ENCODE data around the gene TGFBR3L. TPM values are rescaled to one million over a fixed set of nuclear protein-coding genes. Genes with fewer than 3 reads are reported as not detected.
"Not testable (repeated sequence)": the region's sequence is repeated elsewhere in the genome, so short reads cannot be mapped to it uniquely, and the experiment has no call there.

The TGFBR3L gene
- total RNA-seq, 1 donor from 2014 or later = 0.72 TPM

DNA sequence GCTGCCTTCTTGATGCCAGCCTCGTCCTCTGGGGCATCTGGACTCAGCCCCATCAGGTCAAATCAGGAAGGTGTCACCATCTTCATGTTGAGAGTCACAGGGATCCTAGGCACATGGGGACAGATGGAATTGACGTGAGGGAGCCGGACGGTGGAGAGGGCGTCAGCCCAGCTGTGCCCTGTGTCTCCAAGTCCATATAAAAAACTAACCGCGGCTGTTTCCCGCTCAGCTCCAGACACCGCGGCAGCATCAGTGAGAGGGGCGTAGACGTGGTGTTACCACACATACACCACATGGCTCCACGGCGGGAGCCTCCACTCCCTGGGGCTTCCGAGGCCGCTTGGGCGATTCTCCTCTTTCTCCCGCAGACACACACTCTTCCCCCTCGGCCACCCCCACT, 34.8 kb upstream of the TGFBR3L start:
- no peak for ATAC-seq

DNA sequence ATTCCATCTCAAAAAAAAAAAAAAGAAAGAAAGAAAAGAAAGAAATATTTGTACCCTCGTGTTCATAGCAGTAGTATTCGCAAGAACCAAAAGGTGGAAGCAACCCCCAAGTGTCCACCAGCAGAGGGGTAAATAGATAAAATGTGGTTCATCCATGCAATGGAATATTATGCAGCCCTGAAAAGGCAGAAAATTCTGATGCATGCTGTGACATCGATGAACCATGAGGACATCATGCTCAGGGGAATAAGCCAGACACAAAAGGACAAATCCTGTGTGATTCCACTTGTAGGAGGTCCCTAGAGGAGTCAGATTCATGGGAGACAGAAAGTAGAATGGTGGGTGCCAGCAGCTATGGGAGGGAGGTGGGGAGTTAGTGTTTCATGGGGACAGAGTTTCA, 32.7 kb upstream of the TGFBR3L start:
- ATAC-seq = no peak

DNA sequence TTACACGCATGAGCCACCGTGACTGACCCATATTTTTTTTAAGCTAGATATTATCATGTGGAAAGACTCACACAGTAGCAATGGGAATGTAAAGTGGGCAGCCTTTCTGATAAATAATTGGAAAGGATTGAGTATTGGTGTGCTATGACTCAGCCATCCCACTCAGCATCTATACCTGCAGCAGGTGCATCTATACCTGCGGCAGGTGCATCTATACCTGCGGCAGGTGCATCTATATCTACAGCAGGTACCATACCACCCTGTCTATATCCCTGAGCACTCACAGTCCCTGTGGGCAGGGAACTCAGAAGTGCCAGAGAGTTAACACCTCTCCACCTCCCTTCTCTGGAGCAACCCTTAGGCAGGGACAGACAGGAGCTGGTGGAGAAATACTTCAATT, 31.5 kb upstream of the TGFBR3L start:
- ATAC-seq = no peak

DNA sequence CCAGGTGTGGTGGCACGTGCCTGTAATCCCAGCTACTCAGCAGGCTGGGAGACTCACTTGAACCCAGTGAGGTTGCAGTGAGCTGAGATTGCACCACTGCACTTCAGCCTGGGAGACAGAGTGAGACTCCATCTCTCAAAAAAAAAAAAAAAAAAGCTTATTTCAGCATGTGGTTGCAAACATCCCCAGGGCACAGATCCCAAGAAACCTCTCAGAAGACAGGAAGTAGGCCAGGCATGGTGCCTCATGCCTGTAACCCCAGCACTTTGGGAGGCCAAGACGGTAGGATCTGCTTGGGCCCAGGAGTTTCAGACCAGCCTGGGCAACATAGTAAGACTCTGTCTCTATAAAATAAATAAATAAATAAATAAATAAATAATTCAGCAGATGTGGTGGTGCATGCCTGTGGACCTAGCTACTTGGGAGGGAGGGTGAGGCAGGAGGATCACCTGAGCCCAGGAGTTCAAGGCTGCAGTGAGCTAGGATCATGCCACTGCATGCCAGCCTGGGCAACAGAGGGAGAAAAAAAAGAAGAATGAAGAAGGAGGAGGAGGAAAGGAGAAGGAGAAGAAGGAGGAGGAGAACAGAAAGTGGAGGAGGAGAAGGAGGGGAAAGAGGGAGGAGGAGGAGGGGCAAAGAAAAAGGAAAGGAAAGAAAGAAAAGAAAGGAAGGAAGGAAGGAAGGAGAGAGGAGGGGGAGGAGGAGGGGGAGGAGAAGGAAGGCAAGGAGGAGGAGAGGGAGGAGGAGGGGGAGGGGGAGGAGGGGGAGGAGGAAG, 30.6 kb upstream of the TGFBR3L start:
- no peak for ATAC-seq

DNA sequence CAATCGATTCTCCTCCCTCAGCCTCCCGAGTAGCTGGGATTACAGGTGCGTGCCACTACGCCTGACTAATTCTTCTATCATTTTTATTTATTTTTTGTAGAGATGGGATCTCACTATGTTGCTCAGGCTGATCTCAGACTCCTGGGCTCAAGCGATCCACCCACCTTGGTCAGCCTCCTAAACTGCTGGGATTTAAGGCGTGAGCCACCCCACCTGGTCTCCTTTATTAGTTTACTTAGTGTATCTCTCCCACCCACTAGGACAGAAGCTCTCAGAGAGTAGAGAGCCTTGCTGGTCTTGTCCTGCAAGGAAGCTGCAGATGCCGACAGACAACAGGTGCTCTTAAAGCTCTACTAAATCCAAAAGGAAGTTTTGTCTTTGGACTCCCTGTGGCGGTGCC, 28.8 kb upstream of the TGFBR3L start:
- ATAC-seq = no peak

DNA sequence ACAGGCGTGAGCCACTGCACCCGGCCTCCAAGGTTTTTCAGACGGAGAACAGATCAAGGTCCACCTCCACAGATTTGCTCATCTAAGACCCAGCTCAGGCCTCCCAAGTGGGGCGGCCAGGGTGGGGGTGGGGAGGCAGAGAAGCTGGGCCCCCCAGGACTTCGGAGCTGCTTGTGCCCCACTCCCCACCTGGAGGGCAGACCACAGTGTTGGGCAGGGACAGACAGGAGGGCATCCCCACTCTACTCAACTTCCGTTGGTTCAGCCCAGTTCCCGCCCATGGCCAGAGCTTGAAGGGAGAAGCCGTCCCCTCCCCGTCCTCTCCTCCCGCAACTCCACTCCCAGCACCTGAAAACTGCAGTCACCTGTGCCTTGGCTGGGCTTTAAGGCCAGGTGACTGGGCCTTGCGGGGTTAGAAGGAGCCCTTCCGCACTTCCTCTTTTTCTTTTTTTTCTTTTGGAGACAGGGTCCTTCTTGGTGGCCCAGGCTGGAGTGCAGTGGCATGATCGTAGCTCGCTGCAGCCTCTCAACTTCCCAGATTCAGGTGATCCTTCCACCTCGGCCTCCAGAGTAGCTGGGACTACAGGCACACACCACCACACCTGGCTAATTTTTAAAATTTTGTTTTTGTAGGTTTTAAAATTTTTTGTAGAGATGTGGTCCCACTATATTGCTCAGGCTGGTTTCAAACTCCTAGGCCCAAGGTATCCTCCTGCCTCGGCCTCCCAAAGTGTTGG, 27.1 kb upstream of the TGFBR3L start:
- no peak for ATAC-seq

DNA sequence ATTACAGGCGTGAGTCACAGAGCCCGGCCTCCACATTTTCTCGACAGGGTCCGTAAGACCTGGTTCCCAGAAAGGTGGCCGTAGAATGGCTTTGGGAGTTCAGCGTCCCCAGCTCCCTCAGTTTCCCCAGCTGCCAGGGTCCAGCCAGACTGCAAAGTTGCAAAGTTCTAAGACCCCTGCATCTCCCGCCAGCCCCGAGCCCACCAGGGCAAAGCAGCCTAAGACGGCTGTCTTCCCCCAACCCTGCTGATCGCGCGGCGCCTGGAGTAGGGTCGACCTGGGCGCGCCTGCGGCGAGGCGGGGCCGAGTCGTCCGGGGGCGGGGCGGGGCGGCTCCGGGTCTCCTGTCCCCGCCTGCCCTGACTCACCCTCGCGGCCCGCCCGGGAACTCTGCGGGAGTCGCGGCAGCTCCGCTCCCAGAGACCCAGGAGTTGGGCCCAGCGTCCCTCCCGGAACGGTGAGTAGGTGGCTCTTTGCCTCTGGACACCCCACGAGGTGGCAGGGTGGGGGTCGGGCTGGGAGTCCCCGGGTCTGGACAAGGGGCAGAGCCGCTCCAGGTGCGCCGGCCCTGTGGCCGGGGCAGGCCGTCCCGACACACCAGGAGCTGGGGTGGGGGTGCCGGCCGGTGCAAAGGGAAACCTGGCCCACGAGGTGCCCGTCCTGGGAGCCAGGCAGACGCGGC, 26.3 kb upstream of the TGFBR3L start, which contains the start of gene LRRC8E:
LRRC8E (plus strand) TSS at position 366 of the 681 bp plus-strand sequence. CDS start 7,094 bp downstream, outside the sequence.
- ATAC-seq = peak; percentile 90

DNA sequence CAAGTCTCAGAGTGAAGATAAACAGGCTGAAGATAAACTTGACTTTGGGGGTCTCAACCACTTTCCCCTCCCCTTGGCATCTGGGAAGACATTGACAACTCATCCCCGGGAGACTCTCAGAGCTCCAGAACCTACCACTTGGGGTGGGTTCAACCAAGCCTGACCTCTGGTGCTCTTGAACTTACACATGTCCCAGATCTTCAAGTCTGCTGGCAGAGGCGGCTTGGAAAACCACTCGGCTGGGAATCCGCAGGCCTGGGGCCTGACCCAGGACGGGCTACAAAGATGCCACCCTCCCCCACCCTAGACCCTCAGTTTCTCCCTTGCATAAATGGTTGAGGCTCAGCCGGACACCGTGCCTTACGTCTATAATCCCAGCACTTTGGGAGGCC, 25.8 kb upstream of the TGFBR3L start:
- ATAC-seq = peak; percentile 11

DNA sequence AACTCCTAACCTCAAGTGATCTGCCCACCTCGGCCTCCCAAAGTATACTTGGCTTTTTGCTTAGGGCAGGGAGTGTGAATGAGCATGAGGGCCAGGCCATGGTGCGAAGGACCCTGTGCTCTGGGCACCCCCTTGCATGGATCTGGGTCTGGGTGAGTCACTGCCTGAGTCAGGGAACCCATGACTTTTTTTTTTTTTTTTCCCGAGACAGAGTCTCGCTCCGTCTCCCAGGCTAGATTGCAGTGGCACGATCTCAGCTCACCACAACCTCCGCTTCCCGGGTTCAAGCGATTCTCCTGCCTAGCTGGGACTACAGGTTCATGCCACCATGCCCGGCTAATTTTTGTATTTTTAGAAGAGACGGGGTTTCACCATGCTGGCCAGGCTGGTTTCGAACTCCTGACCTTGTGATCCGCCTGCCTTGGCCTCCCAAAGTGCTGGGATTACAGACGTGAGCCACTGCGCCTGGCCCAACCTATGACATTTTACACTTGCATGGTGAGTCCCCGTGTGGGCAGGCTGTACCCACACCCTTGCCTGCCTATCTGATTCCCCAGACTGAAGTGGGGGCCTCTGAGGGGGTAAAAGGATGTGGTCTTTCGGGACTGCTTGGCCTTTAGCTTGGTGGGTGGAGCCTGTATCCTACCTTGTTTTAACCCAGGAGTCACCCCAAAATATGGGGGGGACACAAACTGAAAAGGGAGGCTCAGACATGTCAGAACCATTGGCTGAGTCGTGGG, 21.1 kb upstream of the TGFBR3L start:
- not testable (repeated sequence) for ATAC-seq

GRCh38 chr19:7894612-7895309, 19.9 kb upstream of the TGFBR3L start:
- peak; percentile 78 for ATAC-seq

- ATAC-seq = no peak
These were observed 19.1 kb upstream of the TGFBR3L start for GRCh38 chr19:7895565-7895964.

DNA sequence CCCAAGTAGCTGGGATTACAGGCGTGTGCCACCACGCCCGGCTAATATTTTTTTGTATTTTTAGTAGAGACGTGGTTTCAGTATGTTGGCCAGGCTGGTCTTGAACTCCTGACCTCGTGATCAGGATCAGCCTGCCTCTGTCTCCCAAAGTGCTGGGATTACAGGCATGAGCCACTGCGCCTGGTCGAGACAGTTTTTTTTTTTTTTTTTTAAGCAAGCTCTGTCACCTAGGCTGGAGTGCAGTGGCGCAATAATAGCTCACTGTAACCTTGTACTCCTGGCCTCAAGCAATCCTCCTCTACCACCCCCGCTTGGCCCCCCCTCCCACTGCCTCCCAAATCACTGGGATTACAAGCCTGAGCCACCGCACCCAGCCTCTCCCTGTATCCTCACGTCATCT, 17.3 kb upstream of the TGFBR3L start:
- peak; percentile 66 for ATAC-seq

DNA sequence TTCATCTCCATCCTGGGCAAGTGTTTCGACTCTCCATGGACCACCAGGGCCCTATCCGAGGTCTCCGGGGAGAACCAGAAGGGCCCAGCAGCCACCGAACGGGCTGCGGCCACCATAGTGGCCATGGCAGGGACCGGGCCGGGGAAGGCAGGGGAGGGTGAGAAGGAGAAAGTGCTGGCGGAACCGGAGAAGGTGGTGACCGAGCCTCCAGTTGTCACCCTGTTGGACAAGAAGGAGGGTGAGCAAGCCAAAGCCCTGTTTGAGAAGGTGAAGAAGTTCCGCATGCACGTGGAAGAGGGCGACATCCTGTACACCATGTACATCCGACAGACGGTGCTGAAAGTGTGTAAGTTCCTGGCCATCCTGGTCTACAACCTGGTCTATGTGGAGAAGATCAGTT, 15.7 kb upstream of the TGFBR3L start:
- ATAC-seq = no peak

DNA sequence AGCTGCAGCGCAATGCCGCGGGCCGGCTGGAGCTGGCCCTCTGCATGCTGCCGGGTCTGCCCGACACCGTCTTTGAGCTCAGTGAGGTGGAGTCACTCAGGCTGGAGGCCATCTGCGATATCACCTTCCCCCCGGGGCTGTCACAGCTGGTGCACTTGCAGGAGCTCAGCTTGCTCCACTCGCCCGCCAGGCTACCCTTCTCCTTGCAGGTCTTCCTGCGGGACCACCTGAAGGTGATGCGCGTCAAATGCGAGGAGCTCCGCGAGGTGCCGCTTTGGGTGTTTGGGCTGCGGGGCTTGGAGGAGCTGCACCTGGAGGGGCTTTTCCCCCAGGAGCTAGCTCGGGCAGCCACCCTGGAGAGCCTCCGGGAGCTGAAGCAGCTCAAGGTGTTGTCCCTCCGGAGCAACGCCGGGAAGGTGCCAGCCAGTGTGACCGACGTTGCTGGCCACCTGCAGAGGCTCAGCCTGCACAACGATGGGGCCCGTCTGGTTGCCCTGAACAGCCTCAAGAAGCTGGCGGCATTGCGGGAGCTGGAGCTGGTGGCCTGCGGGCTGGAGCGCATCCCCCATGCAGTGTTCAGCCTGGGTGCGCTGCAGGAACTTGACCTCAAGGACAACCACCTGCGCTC, 14.8 kb upstream of the TGFBR3L start:
- no peak for ATAC-seq

GRCh38 chr19:7900401-7900870, 14.2 kb upstream of the TGFBR3L start:
- ATAC-seq = no peak

GRCh38 chr19:7900931-7901330, 13.7 kb upstream of the TGFBR3L start:
- ATAC-seq = peak; percentile 36

DNA sequence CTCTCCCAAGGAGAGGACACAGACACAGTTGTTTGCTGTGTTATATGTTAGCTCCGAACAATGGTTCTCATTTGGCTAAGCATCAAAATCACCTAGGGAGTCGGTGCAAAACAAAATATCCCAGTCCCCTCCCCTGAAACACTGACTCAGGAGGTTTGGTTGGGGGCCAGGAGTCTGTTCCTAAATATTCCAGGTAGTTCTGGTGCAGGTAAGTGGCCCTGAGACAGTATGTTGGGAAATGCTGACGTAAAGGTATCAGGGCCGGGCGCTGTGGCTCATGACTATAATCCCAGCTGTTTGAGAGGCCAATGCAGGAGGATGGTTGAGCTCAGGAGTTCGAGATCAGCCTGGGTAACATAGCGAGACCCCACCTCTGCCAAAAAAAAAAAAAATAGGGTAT, 13.3 kb upstream of the TGFBR3L start:
- ATAC-seq = peak; percentile 17

DNA sequence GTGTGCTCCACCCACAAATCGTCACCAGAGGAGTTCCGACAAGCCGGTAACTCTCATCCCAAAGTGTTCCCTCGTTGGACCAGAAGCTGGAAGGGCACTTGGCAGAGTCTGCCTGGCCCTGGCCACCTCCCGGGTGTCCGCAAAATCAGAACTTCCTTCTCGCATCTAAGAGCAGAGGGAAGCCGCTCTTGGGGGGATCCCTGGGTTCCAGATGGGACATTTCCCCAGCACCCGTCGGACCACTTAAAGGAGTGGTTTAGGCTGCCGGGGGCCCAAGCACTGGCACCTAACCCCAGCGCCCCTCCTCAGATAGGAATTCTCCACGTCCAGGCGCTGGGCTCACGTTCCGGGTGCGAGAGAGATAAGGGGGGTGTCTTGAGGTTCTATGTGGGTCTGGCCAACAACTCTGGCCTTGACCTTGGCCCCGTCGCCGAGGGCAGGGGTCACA, 11.8 kb upstream of the TGFBR3L start:
- ATAC-seq = no peak

DNA sequence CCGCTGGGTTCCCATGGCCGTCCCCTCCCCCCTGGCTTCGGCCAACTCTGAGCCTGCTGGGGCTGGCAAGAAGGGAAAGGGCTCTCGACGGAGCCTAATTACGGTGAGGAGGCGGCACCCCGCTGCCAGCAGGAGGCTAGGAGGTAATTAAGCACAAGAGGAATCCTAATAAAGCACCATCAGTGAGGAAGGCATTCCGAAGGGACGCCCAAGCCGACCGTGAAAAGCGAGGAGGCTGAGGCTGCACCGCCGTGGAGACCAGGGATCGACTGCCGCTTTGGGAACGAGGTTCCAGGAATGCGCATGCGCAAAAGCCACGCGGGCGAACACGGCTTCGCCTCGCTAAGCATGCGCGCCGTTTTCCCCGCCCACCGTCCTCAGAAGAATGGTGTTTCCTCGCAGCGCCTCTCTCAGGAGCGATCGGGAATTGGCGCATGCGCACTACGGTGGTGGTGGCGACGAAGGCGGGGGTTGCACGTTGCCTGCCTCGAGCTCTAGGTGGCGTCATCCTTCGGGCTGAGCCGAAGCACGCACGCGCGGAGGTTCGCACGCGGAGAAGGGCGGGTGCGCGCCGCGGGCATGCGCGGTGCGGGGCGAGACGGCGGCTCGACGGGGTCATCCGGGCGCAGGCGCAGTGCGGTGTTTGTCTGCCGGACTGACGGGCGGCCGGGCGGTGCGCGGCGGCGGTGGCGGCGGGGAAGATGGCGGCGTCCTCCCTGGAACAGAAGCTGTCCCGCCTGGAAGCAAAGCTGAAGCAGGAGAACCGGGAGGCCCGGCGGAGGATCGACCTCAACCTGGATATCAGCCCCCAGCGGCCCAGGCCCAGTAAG, 11.2 kb upstream of the TGFBR3L start, which contains the start of gene MAP2K7:
MAP2K7 (plus strand) TSS at position 634 of the 830 bp plus-strand sequence; CDS start at position 702, 68 bp downstream.
- ATAC-seq = peak; percentile 82
